Astrocyte of the hippocampus (primary cell): ENCODE measurements around the gene BPIFB6.
"Not testable (repeated sequence)": the region's sequence is repeated elsewhere in the genome, so short reads cannot be mapped to it uniquely, and the experiment has no call there.

ENCODE experiments used
- DNase-seq: peaks from one replicate; pipeline ENCODE4 v3.0.0; 2011; ENCODE audit warnings: low read depth, low spot score

The BPIFB6 gene

DNA sequence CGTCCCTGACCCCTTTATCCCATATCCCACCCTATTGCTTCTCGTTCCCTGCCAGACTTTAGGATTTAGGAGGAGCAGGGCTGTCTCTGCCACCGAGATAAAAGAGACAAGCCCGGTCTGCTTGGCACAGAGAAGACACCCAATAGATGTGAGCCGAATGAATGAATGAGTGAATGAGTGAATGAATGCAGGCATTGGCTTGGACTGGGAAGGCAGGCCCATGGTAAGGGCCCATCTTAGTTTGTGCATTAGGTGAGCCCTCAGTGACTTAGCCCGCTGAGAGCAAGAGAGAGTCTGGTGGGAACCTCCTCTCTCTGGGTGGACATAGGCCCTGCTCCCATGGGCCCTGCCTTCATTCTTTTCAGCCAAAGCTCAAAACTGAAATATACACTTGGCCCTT, 879 bp upstream of the BPIFB6 start:
- no peak for DNase-seq

DNA sequence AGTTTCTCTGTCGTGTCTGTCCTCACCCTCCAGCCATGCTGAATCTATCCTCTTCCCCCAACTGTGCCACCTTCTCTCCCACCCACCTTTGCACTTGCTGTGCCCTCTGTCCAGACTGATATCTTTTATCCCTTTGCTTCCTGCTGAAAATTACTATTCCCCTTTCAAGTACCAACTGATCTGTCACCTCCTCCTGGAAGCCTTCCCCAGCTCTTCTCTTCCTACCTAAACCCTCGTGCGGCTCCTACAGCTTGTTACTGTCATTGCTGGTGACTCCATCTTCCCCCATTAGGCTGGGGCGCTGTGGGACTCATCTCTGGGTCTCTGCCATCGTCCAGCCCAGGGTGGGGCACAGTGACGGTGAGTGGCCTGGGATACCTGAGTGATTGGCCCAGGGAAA, 1.1 kb downstream of the BPIFB6 start:
- DNase-seq: no peak

DNA sequence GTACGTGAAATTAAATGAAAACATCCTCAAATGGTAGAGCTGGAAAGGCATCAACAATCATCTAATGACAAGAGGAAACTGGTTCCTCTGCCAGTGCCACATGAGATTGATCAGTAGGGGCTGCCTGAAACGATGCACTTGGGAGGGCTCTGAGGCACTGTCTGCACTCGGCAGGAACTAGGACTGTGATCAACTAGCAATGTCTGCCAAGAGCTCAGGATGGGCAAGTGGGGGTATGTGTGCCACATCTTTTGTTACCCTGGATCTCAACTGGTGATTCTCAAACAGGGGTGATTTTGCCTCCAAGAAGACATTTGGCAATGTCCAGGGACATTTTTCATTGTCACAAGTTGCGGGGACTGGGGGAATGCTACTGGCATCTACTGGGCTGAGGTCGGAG, 1.9 kb downstream of the BPIFB6 start:
- no peak for DNase-seq

DNA sequence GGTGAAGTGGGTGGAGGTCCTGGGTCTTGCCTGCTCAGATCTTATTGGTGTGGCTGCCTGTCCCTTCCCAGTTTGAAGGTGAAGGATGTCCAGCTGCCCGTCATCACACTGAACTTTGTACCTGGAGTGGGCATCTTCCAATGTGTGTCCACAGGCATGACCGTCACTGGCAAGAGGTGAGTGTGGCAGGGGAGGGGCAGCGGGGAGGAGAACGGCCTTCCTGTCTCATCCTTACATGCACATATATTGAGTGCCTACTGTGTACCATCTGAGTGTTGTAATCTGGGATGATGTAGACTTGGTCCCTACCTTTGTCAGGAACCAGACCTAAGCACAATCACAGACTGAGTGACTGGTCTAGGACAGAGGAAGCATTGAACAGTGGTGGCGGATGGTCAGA, 2.7 kb downstream of the BPIFB6 start:
- no peak for DNase-seq

DNA sequence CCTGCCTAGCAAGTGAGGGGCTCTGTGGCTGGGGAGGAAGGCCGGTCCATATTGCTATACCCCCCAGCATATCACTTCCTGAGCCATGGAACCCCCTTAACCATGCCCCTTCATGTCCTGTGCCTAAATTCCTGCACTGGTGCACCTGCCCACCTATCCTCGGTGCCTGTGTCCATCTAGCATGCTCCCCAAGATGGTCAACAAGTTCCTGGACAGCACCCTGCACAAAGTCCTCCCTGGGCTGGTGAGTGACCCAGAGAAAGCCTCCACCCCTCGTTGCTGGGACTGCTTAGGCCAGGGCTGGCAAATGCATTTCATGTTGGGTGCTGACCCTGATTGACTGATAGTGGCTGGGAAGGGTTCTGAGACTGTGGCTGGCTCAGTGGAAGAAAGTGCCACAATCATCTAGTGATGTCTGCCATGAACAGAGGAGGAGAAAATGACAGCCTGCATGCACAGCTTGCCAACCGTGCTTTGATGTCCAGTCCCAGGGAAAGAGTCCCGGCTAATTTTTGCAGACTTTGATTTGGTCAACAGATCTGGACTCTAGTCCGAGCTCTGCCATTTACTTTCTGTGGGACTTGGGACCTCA, 3.5 kb downstream of the BPIFB6 start:
- DNase-seq: no peak

DNA sequence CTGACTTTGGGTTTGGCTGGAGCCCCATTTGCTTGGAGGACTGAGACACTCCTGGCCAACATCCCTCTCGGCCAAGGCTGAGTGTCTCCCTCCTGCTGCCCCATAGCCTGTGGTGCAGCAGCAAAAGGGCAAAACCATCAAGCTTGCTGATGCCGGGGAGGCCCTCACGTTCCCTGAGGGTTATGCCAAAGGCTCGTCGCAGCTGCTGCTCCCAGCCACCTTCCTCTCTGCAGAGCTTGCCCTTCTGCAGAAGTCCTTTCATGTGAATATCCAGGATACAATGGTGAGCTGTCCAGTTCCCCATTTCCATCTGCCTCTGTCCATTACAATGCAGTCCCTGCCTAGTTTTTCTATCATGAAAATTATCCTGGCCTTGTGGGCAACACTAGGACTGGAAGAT, 6.0 kb downstream of the BPIFB6 start:
- DNase-seq: no peak

DNA sequence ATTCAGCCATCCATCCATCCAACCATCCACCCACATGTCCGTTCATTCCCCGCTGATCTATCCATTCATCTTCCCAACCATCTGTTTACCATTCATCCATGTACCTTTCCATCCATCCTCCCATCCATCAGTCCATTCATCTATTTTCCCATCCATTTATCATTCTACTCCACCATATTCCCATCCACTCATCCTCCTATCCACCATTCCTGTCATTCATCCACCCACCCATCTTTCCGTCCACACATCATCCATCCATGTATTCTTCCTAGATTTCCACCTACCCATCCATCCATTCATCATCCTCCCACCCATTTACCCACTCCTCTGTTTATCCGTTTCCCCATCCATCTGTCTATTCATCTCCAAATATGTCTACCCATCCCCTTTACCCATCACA, 6.8 kb downstream of the BPIFB6 start:
- DNase-seq: no peak

DNA sequence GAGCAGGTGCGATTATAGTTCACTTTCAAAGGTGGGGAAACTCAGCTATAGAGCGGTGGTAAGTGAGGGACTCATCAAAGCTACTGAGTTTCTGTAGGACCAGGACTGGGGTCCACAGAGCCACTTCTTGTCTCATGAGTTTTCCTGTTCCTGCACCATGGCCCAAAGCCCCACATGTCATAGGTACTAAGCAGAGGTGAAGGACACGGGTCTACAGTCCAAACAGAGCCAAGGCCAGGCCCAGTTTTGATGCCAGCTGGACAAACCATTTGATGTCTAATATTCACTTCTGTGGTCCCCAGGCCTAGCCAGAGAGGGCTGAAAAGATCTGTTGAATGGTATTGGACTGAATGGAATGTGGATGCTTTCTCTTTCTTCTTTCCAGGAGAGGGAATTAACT, 11.0 kb downstream of the BPIFB6 start:
- DNase-seq: no peak

DNA sequence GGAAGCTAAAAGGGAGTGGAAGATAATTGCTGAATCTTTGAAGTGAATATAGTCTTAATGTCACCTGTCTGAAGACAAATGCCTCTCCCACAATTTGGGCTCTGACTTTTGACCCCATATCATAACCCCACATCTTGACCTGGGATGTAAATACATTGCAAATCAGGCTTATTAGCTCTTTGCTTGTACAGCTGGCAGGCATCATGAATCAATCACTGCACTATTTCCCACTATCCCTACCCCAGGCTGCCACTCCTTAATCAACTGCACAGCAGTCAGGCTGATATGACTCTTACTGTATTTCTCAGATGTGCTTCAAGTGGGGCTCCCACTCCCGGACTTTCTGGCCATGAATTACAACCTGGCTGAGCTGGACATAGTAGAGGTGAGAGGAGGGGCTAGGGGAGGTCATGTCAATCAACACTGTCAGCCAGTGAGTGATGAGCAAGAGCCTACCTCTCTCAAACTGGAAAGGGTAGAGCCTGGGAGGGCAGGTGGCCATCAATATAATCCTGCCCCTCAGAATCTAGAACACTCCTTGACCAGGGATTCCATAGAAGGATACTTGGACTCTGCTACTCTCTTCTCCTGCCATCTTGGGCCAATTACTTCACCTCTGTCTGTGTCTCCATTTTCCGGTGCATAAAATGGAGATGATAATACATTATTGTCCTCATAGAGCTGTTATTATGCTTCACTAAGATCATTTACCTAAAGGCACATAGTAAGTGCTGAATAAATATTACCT, 11.7 kb downstream of the BPIFB6 start:
- no peak for DNase-seq

DNA sequence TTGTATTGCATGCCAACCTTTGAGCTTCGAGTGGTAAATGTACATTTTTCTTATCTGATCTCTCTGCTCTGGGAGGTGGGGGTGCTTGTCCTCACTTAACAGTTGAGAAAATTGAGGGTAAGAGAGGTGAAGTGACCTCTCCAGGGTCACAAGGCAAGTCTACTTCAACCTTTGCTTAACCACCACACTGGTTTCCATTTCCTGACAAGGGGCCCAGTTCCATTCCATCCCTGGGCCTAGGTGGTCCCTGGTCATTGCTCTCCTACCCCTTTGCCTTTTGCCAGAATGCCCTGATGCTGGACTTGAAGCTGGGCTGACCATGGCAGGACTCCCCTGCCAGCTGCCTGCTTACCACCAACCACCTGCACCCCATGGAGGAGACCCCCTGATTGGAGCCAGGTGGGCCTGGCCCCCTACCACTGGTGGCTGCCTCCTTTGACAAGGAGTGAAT, 12.3 kb downstream of the BPIFB6 start:
- no peak for DNase-seq

DNA sequence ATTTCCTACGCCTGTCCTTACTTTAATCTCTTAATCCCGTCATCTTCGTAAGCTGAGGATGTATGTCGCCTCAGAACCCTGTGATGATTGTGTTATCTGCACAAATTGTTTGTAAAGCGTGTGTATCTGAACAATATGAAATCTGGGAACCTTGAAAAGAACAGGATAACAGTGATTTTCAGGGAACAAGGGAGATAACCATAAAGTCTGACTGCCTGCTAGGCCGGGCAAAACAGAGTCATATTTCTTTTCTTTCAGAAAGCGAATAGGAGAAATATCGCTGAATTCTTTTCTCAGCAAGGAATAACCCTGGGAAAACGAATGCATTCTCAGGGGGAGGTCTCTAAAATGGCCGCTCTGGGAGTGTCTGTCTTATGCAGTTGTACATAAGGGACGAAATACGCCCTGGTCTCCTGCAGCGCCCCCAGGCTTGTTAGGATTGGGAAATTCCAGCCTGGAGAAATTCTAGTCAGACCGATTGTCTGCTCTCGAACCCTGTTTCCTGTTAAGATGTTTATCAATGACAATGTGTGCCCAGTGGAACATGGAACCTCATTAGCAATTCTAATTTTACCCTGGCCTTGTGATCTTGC, 13.8 kb downstream of the BPIFB6 start:
- DNase-seq: not testable (repeated sequence)

DNA sequence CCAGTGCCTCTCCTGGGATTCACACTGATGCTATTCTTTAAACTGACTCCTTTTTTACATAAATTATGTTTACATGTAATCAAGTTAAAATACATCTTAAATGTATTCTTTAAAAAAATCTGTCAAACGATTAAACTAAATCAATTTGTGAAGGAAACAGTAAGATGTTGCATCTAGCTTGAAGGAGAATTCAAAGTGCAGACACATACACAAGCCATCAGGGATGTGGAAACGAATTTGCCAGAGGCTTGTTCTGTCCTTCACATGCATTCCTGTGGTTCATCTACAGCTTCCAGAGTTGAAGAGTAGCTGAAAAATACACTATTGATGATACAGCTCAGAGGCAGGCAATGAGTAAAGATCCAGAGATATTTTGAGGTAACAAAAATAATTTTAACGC, 15.0 kb downstream of the BPIFB6 start:
- no peak for DNase-seq

DNA sequence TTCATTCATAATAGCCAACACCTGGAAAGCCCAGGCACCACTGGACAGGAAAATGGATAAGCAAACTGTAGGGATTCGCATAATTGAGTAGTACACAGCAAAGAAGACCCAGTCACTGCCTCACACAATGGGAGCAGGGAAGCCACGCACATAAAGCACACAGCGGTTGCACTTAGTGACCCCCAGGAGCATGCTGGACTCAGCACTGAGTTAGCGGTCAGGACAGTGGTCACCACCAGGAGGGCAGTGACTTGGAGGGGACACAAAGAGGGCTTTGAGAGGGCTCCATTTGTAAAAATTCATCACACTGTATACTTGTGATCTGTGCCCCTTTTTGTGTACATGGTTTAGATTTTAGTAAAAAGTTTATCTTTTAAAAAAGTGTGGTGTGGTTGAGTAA, 19.9 kb downstream of the BPIFB6 start:
- DNase-seq: no peak

DNA sequence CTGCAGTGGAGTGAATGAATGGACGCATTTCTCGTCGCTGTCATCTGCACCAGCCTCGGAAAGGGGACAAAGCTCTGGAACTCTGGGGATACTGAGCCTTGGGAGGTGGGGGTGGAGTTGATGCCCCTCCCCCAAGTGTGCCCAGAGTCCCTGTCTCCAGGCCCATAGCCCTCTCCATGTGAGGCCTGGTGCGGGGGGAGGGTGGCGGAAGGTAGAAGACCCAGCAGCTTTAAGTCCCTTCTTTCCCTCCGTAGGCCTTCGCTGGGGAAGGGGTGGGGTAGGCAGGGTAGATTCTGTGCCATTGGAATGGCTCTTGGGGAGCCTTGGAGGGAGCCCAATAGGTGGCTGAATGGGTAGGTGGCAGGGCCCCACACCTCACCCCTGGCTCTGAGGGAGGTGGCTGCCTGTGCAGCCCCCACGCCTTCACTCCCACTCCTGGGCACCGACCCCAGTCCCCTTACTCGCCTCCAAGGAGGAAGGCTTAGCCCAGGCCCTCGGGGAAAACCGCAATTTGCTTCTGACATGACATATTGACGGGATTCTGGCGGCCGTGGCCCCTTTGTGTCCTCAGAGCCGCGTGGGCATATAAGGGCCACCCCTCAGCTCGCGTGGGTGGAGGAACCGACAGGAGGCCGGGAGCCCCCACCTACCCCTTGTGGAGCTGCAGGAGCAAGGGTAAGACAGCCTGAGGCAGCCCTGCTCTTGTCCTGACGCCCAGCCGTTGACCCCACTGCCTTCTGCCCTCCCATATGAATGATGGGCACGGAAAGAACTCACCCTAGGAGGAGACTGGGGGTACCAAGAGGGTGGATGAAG, 22.1 kb downstream of the BPIFB6 start, which contains the start of gene BPIFB3:
Gene BPIFB3 (plus strand): TSS at position 613 of the 816 bp plus-strand sequence. CDS start 1,533 bp downstream, outside the sequence.
- DNase-seq: no peak

DNA sequence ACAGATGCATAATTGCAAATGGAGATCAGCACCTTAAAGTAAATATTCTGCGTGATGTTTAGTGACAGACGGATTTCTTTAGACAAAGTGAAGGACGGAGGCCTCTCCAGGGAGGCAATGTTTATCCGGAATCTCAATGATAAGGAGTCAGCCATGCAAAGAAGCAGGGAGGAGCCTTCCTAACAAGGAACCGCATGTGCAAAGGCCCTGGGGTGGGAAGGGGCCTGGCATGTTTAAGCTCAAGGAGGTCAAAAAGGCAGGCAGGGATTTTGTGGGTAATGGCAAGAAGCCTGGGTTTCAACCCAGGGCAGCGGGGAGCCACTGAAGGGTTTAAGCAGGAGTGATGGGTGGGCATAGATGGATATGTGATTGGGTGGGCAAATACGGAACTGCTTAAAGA, 22.9 kb downstream of the BPIFB6 start:
- no peak for DNase-seq

DNA sequence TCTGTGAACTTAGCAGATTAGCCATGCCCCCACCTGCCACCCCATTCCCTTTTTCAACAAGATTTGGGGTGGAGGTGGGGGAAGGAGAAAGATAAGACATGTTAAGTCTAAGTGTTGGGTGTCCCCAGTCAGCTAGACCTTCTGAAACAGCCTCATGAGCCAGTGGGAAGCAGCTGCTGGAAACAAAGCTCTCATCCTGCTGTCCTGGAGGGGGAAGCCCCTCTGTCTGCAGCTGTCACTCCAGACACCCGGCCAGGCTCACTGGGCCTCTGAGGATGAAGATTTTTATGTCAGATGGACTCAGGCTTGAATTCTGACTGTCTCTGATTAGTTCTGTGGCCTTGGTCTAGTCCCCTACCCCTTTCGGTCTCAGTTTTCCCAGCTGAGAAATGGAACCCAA, 23.3 kb downstream of the BPIFB6 start:
- DNase-seq: no peak

DNA sequence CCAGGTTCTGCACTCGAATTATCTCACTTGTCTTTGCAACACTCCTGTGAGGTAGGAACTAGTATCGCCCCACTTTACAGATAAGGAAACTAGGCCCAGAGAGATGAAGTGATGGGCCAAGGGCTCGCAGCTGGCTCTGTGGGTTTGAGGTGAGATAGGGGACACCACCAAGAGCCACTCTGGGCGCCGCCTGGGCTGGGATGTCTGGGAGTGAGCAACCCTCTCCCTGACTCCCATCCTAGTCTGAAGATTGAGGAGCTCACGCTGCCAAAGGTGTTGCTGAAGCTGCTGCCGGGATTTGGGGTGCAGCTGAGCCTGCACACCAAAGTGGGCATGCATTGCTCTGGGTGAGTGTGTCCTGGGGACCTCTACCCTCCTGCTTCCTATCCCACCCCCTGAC, 27.7 kb downstream of the BPIFB6 start:
- no peak for DNase-seq

DNA sequence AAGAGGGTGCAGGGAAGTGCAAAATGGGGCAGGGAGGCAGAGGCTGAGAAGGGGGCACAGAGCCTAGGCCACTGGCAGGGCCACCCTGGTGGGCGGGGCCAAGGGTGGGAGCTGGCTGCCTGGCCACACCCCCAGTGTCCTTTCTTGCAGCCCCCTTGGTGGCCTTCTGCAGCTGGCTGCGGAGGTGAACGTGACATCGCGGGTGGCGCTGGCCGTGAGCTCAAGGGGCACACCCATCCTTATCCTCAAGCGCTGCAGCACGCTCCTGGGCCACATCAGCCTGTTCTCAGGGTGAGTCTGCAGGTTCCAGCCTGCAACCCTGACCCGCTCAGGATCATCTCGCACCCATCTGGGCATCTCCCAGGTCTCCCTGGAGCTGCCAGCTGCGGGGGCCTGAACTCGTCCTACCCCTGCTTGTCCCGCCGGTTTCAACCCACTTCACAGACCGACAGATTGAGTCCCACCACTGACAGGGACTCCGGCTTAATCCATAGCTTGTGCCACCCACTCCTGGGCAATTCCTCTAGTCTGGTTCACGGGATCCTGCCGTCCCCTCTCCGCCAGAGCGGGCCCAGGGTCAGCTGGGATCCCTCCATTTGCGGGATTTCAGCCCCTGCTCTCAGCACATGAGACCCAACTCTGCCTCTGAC, 28.4 kb downstream of the BPIFB6 start:
- DNase-seq: no peak

DNA sequence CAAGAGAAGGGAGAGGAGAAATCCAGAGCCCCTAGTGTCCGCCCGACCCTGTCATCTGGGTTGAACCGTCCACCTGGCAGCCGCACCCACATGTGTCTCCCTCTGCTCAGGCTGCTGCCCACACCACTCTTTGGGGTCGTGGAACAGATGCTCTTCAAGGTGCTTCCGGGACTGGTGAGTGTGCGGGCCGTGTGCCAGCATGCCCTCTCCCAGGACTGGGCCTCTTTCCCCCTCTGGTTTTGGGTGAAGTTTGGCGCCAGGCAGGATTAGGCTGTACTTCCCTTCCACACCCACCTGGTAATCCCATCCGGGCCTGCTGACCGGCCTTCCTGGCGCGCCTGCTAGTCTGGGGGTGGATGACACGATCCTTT, 30.2 kb downstream of the BPIFB6 start:
- no peak for DNase-seq

DNA sequence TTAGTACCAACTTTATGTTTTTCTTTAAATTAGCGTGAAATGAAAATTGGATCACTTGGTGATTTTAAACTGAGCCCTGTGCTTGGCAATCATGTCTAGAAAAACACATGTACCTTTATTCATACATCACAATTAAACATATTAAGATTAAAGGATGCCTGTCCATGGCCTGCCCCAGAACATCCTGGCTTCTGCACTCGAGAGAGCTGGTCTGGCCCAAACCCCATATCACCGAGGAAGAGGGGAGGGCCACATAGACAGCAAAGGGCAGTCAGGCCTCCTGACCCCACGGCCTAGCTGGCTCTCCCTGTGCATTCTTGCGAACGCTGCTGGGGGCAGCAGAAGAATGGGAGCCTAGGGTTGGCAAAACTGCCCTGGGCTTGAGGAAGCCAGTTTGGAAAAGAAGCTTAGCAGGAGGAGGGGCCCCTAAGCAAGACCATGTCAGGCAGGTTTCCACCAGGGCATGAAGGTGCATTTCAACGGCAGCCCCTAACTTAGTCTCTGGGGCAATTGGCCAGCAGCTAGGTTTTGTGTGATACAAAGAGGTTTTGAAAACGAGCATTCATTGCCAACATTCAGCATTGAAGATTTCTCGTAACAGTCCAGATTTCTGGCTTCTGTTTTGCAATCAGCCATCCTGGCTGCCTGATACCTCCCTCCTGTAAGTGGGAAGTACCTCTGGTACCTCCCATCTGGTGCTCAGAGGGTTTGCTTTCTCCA, 30.8 kb downstream of the BPIFB6 start:
- DNase-seq: no peak

DNA sequence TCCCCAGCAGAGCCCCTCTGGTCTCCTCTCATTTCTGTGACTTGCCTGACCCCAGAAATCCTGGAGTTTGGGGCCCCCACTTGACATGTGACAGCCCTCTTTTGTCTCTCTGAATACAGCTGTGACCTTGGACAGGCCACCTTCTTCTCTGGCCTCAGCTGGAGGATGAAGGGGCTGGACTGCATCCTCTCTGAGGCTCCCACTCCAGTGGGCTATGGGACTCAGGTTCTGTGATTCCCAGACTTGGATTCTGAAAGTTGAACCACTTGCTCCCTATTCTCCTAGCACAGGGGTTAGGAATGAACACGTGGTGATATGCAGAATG, 31.3 kb downstream of the BPIFB6 start:
- DNase-seq: no peak
